PC-3 (cell line): ENCODE measurements around the gene NOS1.

ENCODE experiments used
- EZH2 ChIP-seq: fragments of 300-600 bp; sonication (generic); IDR thresholded peaks from one replicate; pipeline ENCODE4 v1.6.1; 2017; ENCODE audit warnings: antibody characterized with exemption, mild to moderate bottlenecking, low read length; ENCODE audit not compliant: unreplicated experiment
- EZH2phosphoT487 ChIP-seq: fragments of 300-600 bp; sonication (generic); IDR thresholded peaks from 2 replicates; pipeline ENCODE4 v1.6.1; 2018; ENCODE audit warnings: mild to moderate bottlenecking, antibody characterized with exemption, low read length, borderline replicate concordance
- TF ChIP-seq, protein P1 (sequence below): fragments of 300-600 bp; sonication (generic); conservative IDR thresholded peaks from 2 replicates; pipeline ENCODE4 v1.5.1; 2017; ENCODE audit warnings: antibody characterized with exemption, low read depth, mild to moderate bottlenecking, low read length

GRCh38 chr12:117322428-117322827 is 39.0 kb downstream of the NOS1 start:
- TF ChIP-seq, protein P1, sequence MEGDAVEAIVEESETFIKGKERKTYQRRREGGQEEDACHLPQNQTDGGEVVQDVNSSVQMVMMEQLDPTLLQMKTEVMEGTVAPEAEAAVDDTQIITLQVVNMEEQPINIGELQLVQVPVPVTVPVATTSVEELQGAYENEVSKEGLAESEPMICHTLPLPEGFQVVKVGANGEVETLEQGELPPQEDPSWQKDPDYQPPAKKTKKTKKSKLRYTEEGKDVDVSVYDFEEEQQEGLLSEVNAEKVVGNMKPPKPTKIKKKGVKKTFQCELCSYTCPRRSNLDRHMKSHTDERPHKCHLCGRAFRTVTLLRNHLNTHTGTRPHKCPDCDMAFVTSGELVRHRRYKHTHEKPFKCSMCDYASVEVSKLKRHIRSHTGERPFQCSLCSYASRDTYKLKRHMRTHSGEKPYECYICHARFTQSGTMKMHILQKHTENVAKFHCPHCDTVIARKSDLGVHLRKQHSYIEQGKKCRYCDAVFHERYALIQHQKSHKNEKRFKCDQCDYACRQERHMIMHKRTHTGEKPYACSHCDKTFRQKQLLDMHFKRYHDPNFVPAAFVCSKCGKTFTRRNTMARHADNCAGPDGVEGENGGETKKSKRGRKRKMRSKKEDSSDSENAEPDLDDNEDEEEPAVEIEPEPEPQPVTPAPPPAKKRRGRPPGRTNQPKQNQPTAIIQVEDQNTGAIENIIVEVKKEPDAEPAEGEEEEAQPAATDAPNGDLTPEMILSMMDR: no peak
- TF ChIP-seq EZH2 (no peak), EZH2phosphoT487 (no peak)
